ENCODE measurements around the gene KCNK2. TPM values are rescaled to one million over a fixed set of nuclear protein-coding genes. Genes with fewer than 3 reads are reported as not detected.

KCNK2 gene
- total and polyA plus RNA-seq, 5 donors from 2014 or later, result not detected

- Histone ChIP-seq H3K4me3 (ENCODE audit: low read depth, low read length) (no peak overlapping the region), H3K36me3 (ENCODE audit: control insufficient read depth, insufficient read depth, low read length) (no peaks in the 10 kb centered on the region), H3K27me3 (ENCODE audit: control insufficient read depth, insufficient read depth, low read length) (no peaks in the 10 kb centered on the region), H3K4me1 (ENCODE audit: control insufficient read depth, insufficient read depth, low read length, poor library complexity, severe bottlenecking) (no peaks in the 10 kb centered on the region), H3K9me3 (ENCODE audit: control insufficient read depth in 2 of 2, low read length in 2 of 2) (no peaks in the 10 kb centered on the region), H3K27ac (ENCODE audit: insufficient read depth, low read length, poor library complexity, severe bottlenecking) (no peak overlapping the region)
- H3K27ac Mint-ChIP-seq, result no peak overlapping the region
- ATAC-seq (ENCODE audit: low read depth in 2 of 2) (no peak), DNase-seq (no peak)
- H3K27me3 Mint-ChIP-seq, result no peaks in the 10 kb centered on the region
- H3K4me1 Mint-ChIP-seq, result no peaks in the 10 kb centered on the region
- H3K4me3 Mint-ChIP-seq, result no peak overlapping the region
- no peaks in the 10 kb centered on the region for H3K9me3 Mint-ChIP-seq
- no peaks in the 10 kb centered on the region for H3K36me3 Mint-ChIP-seq
Observed at GRCh38 chr1:215054266-215054665, 28.3 kb upstream of the KCNK2 start.

GRCh38 chr1:215055281-215055935 lies 27.1 kb upstream of the KCNK2 start:
- Histone ChIP-seq H3K4me3 (ENCODE audit: low read depth, low read length) (no peak overlapping the region), H3K27me3 (ENCODE audit: control insufficient read depth, insufficient read depth, low read length) (no peaks in the 10 kb centered on the region), H3K27ac (ENCODE audit: insufficient read depth, low read length, poor library complexity, severe bottlenecking) (no peak overlapping the region), H3K36me3 (ENCODE audit: control insufficient read depth, insufficient read depth, low read length) (no peaks in the 10 kb centered on the region), H3K9me3 (ENCODE audit: control insufficient read depth in 2 of 2, low read length in 2 of 2) (no peaks in the 10 kb centered on the region), H3K4me1 (ENCODE audit: control insufficient read depth, insufficient read depth, low read length, poor library complexity, severe bottlenecking) (no peaks in the 10 kb centered on the region)
- Mint-ChIP-seq H3K9me3 (no peaks in the 10 kb centered on the region), H3K27me3 (no peaks in the 10 kb centered on the region), H3K4me1 (no peaks in the 10 kb centered on the region), H3K27ac (no peak overlapping the region), H3K36me3 (no peaks in the 10 kb centered on the region), H3K4me3 (no peak overlapping the region)
- ATAC-seq (ENCODE audit: low read depth in 2 of 2) (no peak), DNase-seq (no peak)

- Histone ChIP-seq H3K9me3 (ENCODE audit: control insufficient read depth in 2 of 2, low read length in 2 of 2) (no peaks in the 10 kb centered on the region), H3K36me3 (ENCODE audit: control insufficient read depth, insufficient read depth, low read length) (no peaks in the 10 kb centered on the region), H3K4me1 (ENCODE audit: control insufficient read depth, insufficient read depth, low read length, poor library complexity, severe bottlenecking) (no peaks in the 10 kb centered on the region), H3K4me3 (ENCODE audit: low read depth, low read length) (no peak overlapping the region), H3K27ac (ENCODE audit: insufficient read depth, low read length, poor library complexity, severe bottlenecking) (no peak overlapping the region), H3K27me3 (ENCODE audit: control insufficient read depth, insufficient read depth, low read length) (no peaks in the 10 kb centered on the region)
- no peaks in the 10 kb centered on the region for H3K36me3 Mint-ChIP-seq
- no peaks in the 10 kb centered on the region for H3K4me1 Mint-ChIP-seq
- H3K27ac Mint-ChIP-seq, result no peak overlapping the region
- ATAC-seq (ENCODE audit: low read depth in 2 of 2), result no peak
- no peaks in the 10 kb centered on the region for H3K27me3 Mint-ChIP-seq
- no peak for DNase-seq
- H3K9me3 Mint-ChIP-seq, result no peaks in the 10 kb centered on the region
- H3K4me3 Mint-ChIP-seq, result no peak overlapping the region
Observed at GRCh38 chr1:215056584-215056983, 26.0 kb upstream of the KCNK2 start.

- H3K27ac Mint-ChIP-seq, result no peak overlapping the region
Observed at GRCh38 chr1:215059947-215060346, 22.6 kb upstream of the KCNK2 start.

GRCh38 chr1:215064327-215064726 lies 18.2 kb upstream of the KCNK2 start:
- Mint-ChIP-seq H3K27ac (no peak overlapping the region), H3K27me3 (no peaks in the 10 kb centered on the region), H3K36me3 (no peaks in the 10 kb centered on the region), H3K4me3 (no peak overlapping the region), H3K4me1 (no peaks in the 10 kb centered on the region), H3K9me3 (no peaks in the 10 kb centered on the region)
- Histone ChIP-seq H3K4me1 (ENCODE audit: control insufficient read depth, insufficient read depth, low read length, poor library complexity, severe bottlenecking) (no peaks in the 10 kb centered on the region), H3K4me3 (ENCODE audit: low read depth, low read length) (no peak overlapping the region), H3K27ac (ENCODE audit: insufficient read depth, low read length, poor library complexity, severe bottlenecking) (no peak overlapping the region), H3K27me3 (ENCODE audit: control insufficient read depth, insufficient read depth, low read length) (no peaks in the 10 kb centered on the region), H3K36me3 (ENCODE audit: control insufficient read depth, insufficient read depth, low read length) (no peaks in the 10 kb centered on the region), H3K9me3 (ENCODE audit: control insufficient read depth in 2 of 2, low read length in 2 of 2) (no peaks in the 10 kb centered on the region)
- DNase-seq (no peak), ATAC-seq (ENCODE audit: low read depth in 2 of 2) (no peak)

More at GRCh38 chr1:215059947-215060346, 22.6 kb upstream of the KCNK2 start:
- Mint-ChIP-seq H3K9me3 (no peaks in the 10 kb centered on the region), H3K4me3 (no peak overlapping the region), H3K36me3 (no peaks in the 10 kb centered on the region), H3K4me1 (no peaks in the 10 kb centered on the region), H3K27me3 (no peaks in the 10 kb centered on the region)
- H3K36me3 ChIP-seq (ENCODE audit: control insufficient read depth, insufficient read depth, low read length), result no peaks in the 10 kb centered on the region
- H3K4me1 ChIP-seq (ENCODE audit: control insufficient read depth, insufficient read depth, low read length, poor library complexity, severe bottlenecking), result no peaks in the 10 kb centered on the region
- no peak overlapping the region for H3K27ac ChIP-seq (ENCODE audit: insufficient read depth, low read length, poor library complexity, severe bottlenecking)
- H3K9me3 ChIP-seq (ENCODE audit: control insufficient read depth in 2 of 2, low read length in 2 of 2), result no peaks in the 10 kb centered on the region
- H3K27me3 ChIP-seq (ENCODE audit: control insufficient read depth, insufficient read depth, low read length), result no peaks in the 10 kb centered on the region
- no peak for ATAC-seq (ENCODE audit: low read depth in 2 of 2)
- H3K4me3 ChIP-seq (ENCODE audit: low read depth, low read length), result no peak overlapping the region
- DNase-seq, result no peak

- H3K27ac ChIP-seq (ENCODE audit: insufficient read depth, low read length, poor library complexity, severe bottlenecking), result no peak overlapping the region
- no peaks in the 10 kb centered on the region for H3K27me3 ChIP-seq (ENCODE audit: control insufficient read depth, insufficient read depth, low read length)
- DNase-seq, result no peak
- H3K27ac Mint-ChIP-seq, result no peak overlapping the region
- H3K9me3 ChIP-seq (ENCODE audit: control insufficient read depth in 2 of 2, low read length in 2 of 2), result no peaks in the 10 kb centered on the region
- no peak for ATAC-seq (ENCODE audit: low read depth in 2 of 2)
- H3K4me1 ChIP-seq (ENCODE audit: control insufficient read depth, insufficient read depth, low read length, poor library complexity, severe bottlenecking), result no peaks in the 10 kb centered on the region
- no peaks in the 10 kb centered on the region for H3K4me1 Mint-ChIP-seq
- H3K36me3 Mint-ChIP-seq, result no peaks in the 10 kb centered on the region
- peaks cover 4% of the 10 kb centered on the region for H3K27me3 Mint-ChIP-seq
- no peak overlapping the region for H3K4me3 Mint-ChIP-seq
- H3K36me3 ChIP-seq (ENCODE audit: control insufficient read depth, insufficient read depth, low read length), result no peaks in the 10 kb centered on the region
- no peak overlapping the region for H3K4me3 ChIP-seq (ENCODE audit: low read depth, low read length)
- H3K9me3 Mint-ChIP-seq, result peaks cover 0 to 5% (median 0%) of the 10 kb centered on the region in 7 donors
Observed at GRCh38 chr1:215071078-215071477, 11.5 kb upstream of the KCNK2 start.

GRCh38 chr1:215076322-215076721 lies 6.2 kb upstream of the KCNK2 start:
- Histone ChIP-seq H3K27ac (ENCODE audit: insufficient read depth, low read length, poor library complexity, severe bottlenecking) (no peak overlapping the region), H3K9me3 (ENCODE audit: control insufficient read depth in 2 of 2, low read length in 2 of 2) (no peaks in the 10 kb centered on the region), H3K36me3 (ENCODE audit: control insufficient read depth, insufficient read depth, low read length) (no peaks in the 10 kb centered on the region), H3K4me1 (ENCODE audit: control insufficient read depth, insufficient read depth, low read length, poor library complexity, severe bottlenecking) (no peaks in the 10 kb centered on the region), H3K4me3 (ENCODE audit: low read depth, low read length) (no peak overlapping the region), H3K27me3 (ENCODE audit: control insufficient read depth, insufficient read depth, low read length) (peaks cover 1% of the 10 kb centered on the region)
- H3K27me3 Mint-ChIP-seq, result peaks cover 12% of the 10 kb centered on the region
- DNase-seq (peak in 1 of 3 donors; percentile 4), ATAC-seq (ENCODE audit: low read depth in 2 of 2) (no peak)
- no peak overlapping the region for H3K27ac Mint-ChIP-seq
- peaks cover 0 to 4% (median 0%) of the 10 kb centered on the region in 7 donors for H3K9me3 Mint-ChIP-seq
- H3K4me1 Mint-ChIP-seq, result no peaks in the 10 kb centered on the region
- no peaks in the 10 kb centered on the region for H3K36me3 Mint-ChIP-seq
- no peak overlapping the region for H3K4me3 Mint-ChIP-seq

- Mint-ChIP-seq H3K27me3 (peaks cover 38% of the 10 kb centered on the region), H3K36me3 (no peaks in the 10 kb centered on the region), H3K4me3 (no peak overlapping the region), H3K27ac (no peak overlapping the region), H3K4me1 (peaks cover 0 to 3% (median 0%) of the 10 kb centered on the region in 4 donors), H3K9me3 (peaks cover 0 to 7% (median 0%) of the 10 kb centered on the region in 7 donors)
- peaks cover 8% of the 10 kb centered on the region for H3K27me3 ChIP-seq (ENCODE audit: control insufficient read depth, insufficient read depth, low read length)
- H3K36me3 ChIP-seq (ENCODE audit: control insufficient read depth, insufficient read depth, low read length), result no peaks in the 10 kb centered on the region
- no peaks in the 10 kb centered on the region for H3K9me3 ChIP-seq (ENCODE audit: control insufficient read depth in 2 of 2, low read length in 2 of 2)
- no peaks in the 10 kb centered on the region for H3K4me1 ChIP-seq (ENCODE audit: control insufficient read depth, insufficient read depth, low read length, poor library complexity, severe bottlenecking)
- no peak for DNase-seq
- ATAC-seq (ENCODE audit: low read depth in 2 of 2), result no peak
- no peak overlapping the region for H3K27ac ChIP-seq (ENCODE audit: insufficient read depth, low read length, poor library complexity, severe bottlenecking)
- H3K4me3 ChIP-seq (ENCODE audit: low read depth, low read length), result no peak overlapping the region
Observed at GRCh38 chr1:215079456-215079855, 3.1 kb upstream of the KCNK2 start.
